Esophagus squamous epithelium (tissue), 4 donors: ENCODE measurements around the gene SH3PXD2B.

Experiments
- CTCF ChIP-seq, 6 experiments: fragments of 450-650 bp in 4 of 6; fragments of 200-600 bp in 2 of 6; sonication (generic) in 2 of 6; IDR thresholded peaks; one replicate each; pipeline ENCODE4 v1.5.1; 2016 to 2019; ENCODE audit warnings: antibody characterized with exemption in 6 of 6, mild to moderate bottlenecking in 4 of 6, moderate library complexity in 4 of 6
- POLR2A ChIP-seq, 4 donors: fragments of 450-650 bp; IDR thresholded peaks; one replicate each; pipeline ENCODE4 v1.6.1; 2017; ENCODE audit warnings: antibody characterized with exemption in 4 of 4, mild to moderate bottlenecking in 4 of 4, moderate library complexity in 3 of 4

- TF ChIP-seq CTCF (IDR thresholded peaks at IDR 0.05) (no peak), POLR2A (IDR thresholded peaks at IDR 0.05) (no peak)
Measured at GRCh38 chr5:172481011-172481800, 26.9 kb upstream of the SH3PXD2B start.
